ENCODE measurements around the gene INPP5D. TPM values are rescaled to one million over a fixed set of nuclear protein-coding genes. Genes with fewer than 3 reads are reported as not detected.
"Not testable (repeated sequence)": the region's sequence is repeated elsewhere in the genome, so short reads cannot be mapped to it uniquely, and the experiment has no call there.

Gene INPP5D
- total and polyA plus RNA-seq, 2 of the 8 experiments (the other 6 are each of a cell fraction or from before 2014, with no cell fraction given): 4.5 to 7.1 TPM

- H3K56ac ChIP-seq (replicated peaks; ENCODE audit: insufficient read length, low read depth, low read length); H3K4me2 ChIP-seq (ENCODE audit: insufficient read depth in 1 of 2, low read depth in 2 of 2, low read length in 2 of 2); H3K27ac ChIP-seq (ENCODE audit: low read depth, low read length); DNase-seq (ENCODE audit: low read depth in 1 of 2, low spot score in 2 of 2); H3K9ac ChIP-seq (replicated peaks in 1 of 4; ENCODE audit: extremely low read depth in 1 of 4, low read depth in 3 of 4, low read length in 3 of 4); H3K79me1 ChIP-seq (ENCODE audit: low read depth, low read length); H3K14ac ChIP-seq (ENCODE audit: insufficient read length); H3K79me2 ChIP-seq (ENCODE audit: control insufficient read depth in 1 of 2, insufficient read depth in 2 of 2, low read length in 2 of 2); CTCF ChIA-PET (ENCODE audit: partially characterized antibody); H3K27me3 ChIP-seq (replicated peaks in 1 of 4; ENCODE audit: control insufficient read depth in 3 of 4, extremely low read depth in 1 of 4, insufficient read depth in 3 of 4, low read length in 3 of 4); POLR2A ChIA-PET (ENCODE audit: partially characterized antibody); H2BK12ac ChIP-seq (ENCODE audit: low read depth, low read length); H3K4me1 ChIP-seq (replicated peaks in 1 of 4; ENCODE audit: control insufficient read depth in 3 of 4, insufficient read depth in 4 of 4, low read length in 3 of 4); H2AFZ ChIP-seq (ENCODE audit: low read length); H3K36me3 ChIP-seq (ENCODE audit: control insufficient read depth in 2 of 4, insufficient read depth in 4 of 4, low read length in 3 of 4); FAIRE-seq; H2BK20ac ChIP-seq (ENCODE audit: low read length); H4K20me1 ChIP-seq (replicated peaks in 1 of 2; ENCODE audit: control insufficient read depth in 1 of 2, insufficient read depth in 2 of 2, low read length in 2 of 2); H2BK120ac ChIP-seq (replicated peaks; ENCODE audit: low read depth, low read length); H3K9me3 ChIP-seq (ENCODE audit: insufficient read depth in 2 of 2, low read depth in 1 of 2, low read length in 1 of 2); H3K23ac ChIP-seq (ENCODE audit: insufficient read length); H3K18ac ChIP-seq (ENCODE audit: extremely low read depth, low read length); H4K5ac ChIP-seq (ENCODE audit: insufficient read length, low read depth, low read length); H3K23me2 ChIP-seq (ENCODE audit: low read depth, low read length); H2BK5ac ChIP-seq (ENCODE audit: low read depth, low read length); H4K91ac ChIP-seq (replicated peaks; ENCODE audit: insufficient read length, low read length); H2BK15ac ChIP-seq (ENCODE audit: low read length); H3K4ac ChIP-seq (replicated peaks; ENCODE audit: insufficient read length, low read depth, low read length); H3K4me3 ChIP-seq (ENCODE audit: extremely low read depth in 1 of 4, insufficient read depth in 2 of 4, low read depth in 3 of 4, low read length in 4 of 4); H4K8ac ChIP-seq (ENCODE audit: extremely low read depth, insufficient read depth, low read length); H2AK5ac ChIP-seq (ENCODE audit: low read depth, low read length): not testable (repeated sequence)
- 91% methylated on average over 2 of the region's 2 CpGs; no CpG with 5 or more reads in 1 of the 2 experiments for WGBS, 2 experiments (ENCODE audit: extremely low coverage in 1 of 2, insufficient coverage in 1 of 2, insufficient read length in 1 of 2, insufficient replicate concordance in 2 of 2, low coverage in 1 of 2, low lambda C conversion rate in 2 of 2, missing lambda C conversion rate in 1 of 2)
Measured at GRCh38 chr2:233191016-233191415, 130.9 kb downstream of the INPP5D start.

All from H1 (cell line).